Measurements from ENCODE around the gene HJURP. TPM values are rescaled to one million over a fixed set of nuclear protein-coding genes. Genes with fewer than 3 reads are reported as not detected.

Gene HJURP
- total RNA-seq, 1 donor from 2014 or later, result 7.7 TPM

DNA sequence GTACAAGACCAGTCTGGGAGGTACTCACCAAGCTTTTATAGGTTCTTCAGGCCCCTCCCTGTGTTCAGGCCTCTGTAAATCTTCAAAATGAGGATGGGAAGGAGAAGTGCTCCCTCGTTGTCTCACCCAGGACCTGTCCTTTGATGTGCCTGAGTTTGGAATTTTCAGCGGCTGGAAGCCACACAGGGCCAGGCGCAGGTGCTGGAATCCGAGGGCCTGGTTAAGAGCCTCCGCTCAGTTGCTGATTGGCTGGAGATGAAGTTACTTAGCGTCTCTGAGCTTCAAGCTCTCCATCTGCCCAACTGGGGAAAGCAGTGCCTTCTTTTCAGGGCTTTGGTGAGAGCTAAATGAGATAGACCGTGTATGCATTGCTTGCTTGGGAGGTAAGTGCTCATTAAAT lies 30.0 kb downstream of the HJURP start:
- no peaks in the 10 kb centered on the region for H3K36me3 Mint-ChIP-seq (ENCODE audit: unreplicated experiment)

DNA sequence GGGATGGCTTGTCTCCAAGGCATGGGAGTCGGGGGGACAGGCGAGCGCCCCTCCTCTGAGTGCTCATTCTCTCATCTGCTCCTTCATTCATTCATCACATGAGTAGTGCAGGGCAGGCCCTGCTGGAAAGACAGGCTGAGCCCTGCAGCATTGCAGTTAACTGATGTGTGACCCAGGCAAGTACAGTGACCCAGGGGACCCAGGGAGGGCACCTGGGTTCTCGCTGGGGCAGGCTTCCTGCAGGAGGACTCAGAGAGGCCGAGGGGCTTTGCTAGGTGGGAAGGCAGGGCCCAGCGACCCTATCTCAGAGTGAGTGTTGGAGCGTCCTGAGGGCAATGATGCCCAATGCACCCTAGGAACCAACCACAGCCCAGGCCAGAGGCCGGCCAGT lies 30.6 kb downstream of the HJURP start:
- Mint-ChIP-seq H3K27ac (ENCODE audit: unreplicated experiment) (no peak overlapping the region), H3K4me3 (ENCODE audit: unreplicated experiment) (no peak overlapping the region), H3K9me3 (ENCODE audit: unreplicated experiment) (peaks cover 4% of the 10 kb centered on the region), H3K36me3 (ENCODE audit: unreplicated experiment) (no peaks in the 10 kb centered on the region), H3K27me3 (ENCODE audit: unreplicated experiment) (peaks cover 6% of the 10 kb centered on the region), H3K4me1 (ENCODE audit: unreplicated experiment) (no peaks in the 10 kb centered on the region)
- DNase-seq (ENCODE audit: extremely low spot score, unreplicated experiment), result no peak
- TF ChIP-seq, protein P1, sequence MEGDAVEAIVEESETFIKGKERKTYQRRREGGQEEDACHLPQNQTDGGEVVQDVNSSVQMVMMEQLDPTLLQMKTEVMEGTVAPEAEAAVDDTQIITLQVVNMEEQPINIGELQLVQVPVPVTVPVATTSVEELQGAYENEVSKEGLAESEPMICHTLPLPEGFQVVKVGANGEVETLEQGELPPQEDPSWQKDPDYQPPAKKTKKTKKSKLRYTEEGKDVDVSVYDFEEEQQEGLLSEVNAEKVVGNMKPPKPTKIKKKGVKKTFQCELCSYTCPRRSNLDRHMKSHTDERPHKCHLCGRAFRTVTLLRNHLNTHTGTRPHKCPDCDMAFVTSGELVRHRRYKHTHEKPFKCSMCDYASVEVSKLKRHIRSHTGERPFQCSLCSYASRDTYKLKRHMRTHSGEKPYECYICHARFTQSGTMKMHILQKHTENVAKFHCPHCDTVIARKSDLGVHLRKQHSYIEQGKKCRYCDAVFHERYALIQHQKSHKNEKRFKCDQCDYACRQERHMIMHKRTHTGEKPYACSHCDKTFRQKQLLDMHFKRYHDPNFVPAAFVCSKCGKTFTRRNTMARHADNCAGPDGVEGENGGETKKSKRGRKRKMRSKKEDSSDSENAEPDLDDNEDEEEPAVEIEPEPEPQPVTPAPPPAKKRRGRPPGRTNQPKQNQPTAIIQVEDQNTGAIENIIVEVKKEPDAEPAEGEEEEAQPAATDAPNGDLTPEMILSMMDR (IDR thresholded peaks at IDR 0.05), result no peak

More for the DNA sequence above, 30.0 kb downstream of the HJURP start:
- no peak overlapping the region for H3K27ac Mint-ChIP-seq (ENCODE audit: unreplicated experiment)
- H3K27me3 Mint-ChIP-seq (ENCODE audit: unreplicated experiment), result peaks cover 6% of the 10 kb centered on the region
- peaks cover 4% of the 10 kb centered on the region for H3K9me3 Mint-ChIP-seq (ENCODE audit: unreplicated experiment)
- DNase-seq (ENCODE audit: extremely low spot score, unreplicated experiment), result no peak
- no peaks in the 10 kb centered on the region for H3K4me1 Mint-ChIP-seq (ENCODE audit: unreplicated experiment)
- TF ChIP-seq, protein P1 (IDR thresholded peaks at IDR 0.05), result no peak
- no peak overlapping the region for H3K4me3 Mint-ChIP-seq (ENCODE audit: unreplicated experiment)

DNA sequence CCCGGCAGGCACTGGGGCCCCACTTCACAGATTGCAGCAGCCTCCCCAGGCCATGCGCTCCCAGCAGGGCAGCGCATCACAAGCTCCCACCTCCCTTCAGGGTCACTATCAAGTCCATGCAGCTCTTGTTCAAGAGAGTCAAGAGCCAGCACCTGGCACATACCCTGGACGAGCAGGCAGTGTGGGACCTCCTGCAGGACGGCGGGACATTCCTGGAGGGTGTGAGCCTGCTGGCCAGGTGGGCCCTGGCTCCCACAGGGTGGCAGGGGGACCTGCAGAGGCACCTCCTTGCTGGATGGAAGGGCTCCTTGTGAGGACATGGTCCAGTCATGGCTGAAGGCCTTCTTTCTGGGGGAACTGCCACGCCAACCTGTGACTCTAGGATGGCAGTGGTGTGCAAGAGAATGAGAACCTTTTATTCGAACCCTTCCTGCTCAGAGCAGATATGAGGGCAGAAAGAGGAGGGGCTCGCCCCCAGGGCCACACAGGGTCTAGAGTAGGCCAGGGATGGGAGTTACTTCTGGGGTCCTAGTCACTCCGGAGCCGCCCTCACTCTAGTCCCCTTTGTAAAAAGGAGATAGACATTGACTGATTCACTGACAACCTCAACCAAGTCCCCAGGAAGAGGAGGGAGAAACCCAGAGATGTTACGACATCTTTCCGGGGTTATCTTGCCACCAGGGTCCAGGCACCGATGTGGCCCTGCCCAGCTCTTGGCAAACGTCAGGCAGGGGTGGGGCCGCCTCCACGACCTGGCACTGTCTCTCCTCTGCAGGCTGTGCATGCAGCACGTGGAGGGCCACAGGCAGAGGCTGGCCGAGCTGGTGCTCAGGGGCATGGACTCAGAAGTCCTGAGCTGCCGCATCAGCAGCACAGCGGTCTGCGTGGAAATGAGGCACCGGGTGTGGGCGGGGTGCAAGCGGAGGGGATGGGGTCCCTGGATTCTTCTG lies 31.3 kb downstream of the HJURP start:
- peak; percentile 75 for DNase-seq (ENCODE audit: extremely low spot score, unreplicated experiment)
- TF ChIP-seq, protein P1 (IDR thresholded peaks at IDR 0.05), result no peak
- peaks cover under 1% of the 10 kb centered on the region for H3K4me1 Mint-ChIP-seq (ENCODE audit: unreplicated experiment)
- H3K9me3 Mint-ChIP-seq (ENCODE audit: unreplicated experiment), result peaks cover 4% of the 10 kb centered on the region
- H3K4me3 Mint-ChIP-seq (ENCODE audit: unreplicated experiment), result no peak overlapping the region
- H3K27me3 Mint-ChIP-seq (ENCODE audit: unreplicated experiment), result peaks cover 6% of the 10 kb centered on the region
- H3K27ac Mint-ChIP-seq (ENCODE audit: unreplicated experiment), result no peak overlapping the region
- no peaks in the 10 kb centered on the region for H3K36me3 Mint-ChIP-seq (ENCODE audit: unreplicated experiment)

DNA sequence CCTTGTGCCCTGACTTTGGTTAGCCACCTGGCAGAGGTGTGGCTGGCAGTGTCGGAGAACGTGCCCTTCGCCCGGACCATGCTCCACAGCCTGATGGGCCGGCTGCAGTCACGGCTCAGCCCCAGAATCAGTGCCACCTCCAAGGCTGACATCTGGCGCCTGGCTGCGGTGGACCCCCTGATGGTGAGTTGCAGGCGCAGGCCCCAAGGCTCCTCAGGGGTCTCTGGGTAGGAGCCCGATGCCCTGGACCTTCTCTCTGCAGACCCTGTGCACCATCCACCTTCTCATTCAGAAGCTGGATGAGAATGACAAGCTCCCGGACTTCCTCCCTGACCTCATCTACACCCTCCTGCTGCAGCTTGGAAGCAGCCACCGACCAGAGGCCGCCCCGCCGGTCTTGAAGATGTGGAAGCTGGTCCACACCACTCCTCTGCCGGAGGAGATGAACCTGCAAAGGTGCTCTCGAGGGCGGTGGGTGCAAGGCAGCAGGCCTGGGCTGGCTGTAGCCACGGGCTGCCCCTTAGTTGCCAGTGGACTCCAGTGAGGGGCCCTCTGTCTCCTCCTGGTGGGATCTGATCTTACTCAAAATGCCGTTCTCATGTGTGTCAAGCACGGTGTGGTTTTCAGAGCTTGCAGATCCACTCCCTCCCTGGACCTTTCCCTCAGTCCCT lies 32.1 kb downstream of the HJURP start:
- Mint-ChIP-seq H3K27me3 (ENCODE audit: unreplicated experiment) (peaks cover 7% of the 10 kb centered on the region), H3K4me1 (ENCODE audit: unreplicated experiment) (peaks cover 6% of the 10 kb centered on the region), H3K9me3 (ENCODE audit: unreplicated experiment) (peaks cover 4% of the 10 kb centered on the region), H3K27ac (ENCODE audit: unreplicated experiment) (no peak overlapping the region), H3K36me3 (ENCODE audit: unreplicated experiment) (no peaks in the 10 kb centered on the region), H3K4me3 (ENCODE audit: unreplicated experiment) (no peak overlapping the region)
- peak; percentile 83 for DNase-seq (ENCODE audit: extremely low spot score, unreplicated experiment)
- TF ChIP-seq, protein P1 (IDR thresholded peaks at IDR 0.05), result no peak

DNA sequence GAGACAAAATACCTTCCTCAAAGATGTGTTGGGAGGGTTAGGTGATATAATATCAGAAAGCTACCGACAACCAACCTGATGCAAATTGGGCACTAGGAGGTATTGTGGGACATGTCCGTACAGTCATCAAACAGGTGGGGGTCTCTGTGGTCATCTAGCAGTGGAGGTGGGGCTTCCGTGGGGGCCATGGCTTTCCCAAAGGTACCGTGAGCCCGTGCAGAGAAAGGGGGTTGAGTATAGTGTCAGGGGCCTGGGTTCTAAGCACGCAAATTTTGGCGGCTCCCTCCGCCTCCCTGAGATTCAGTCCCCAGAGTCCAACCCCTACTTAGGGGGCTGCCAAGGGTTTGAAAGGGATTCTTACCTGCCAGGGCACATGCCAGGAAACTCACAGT lies 32.6 kb downstream of the HJURP start:
- peaks cover 1% of the 10 kb centered on the region for H3K9me3 Mint-ChIP-seq (ENCODE audit: unreplicated experiment)
- H3K27me3 Mint-ChIP-seq (ENCODE audit: unreplicated experiment), result peaks cover 8% of the 10 kb centered on the region
- H3K36me3 Mint-ChIP-seq (ENCODE audit: unreplicated experiment), result no peaks in the 10 kb centered on the region
- TF ChIP-seq, protein P1 (IDR thresholded peaks at IDR 0.05), result no peak
- no peak overlapping the region for H3K27ac Mint-ChIP-seq (ENCODE audit: unreplicated experiment)
- peaks cover 11% of the 10 kb centered on the region for H3K4me1 Mint-ChIP-seq (ENCODE audit: unreplicated experiment)
- peak; percentile 73 for DNase-seq (ENCODE audit: extremely low spot score, unreplicated experiment)
- H3K4me3 Mint-ChIP-seq (ENCODE audit: unreplicated experiment), result no peak overlapping the region

Data from osteocyte (in vitro differentiated cells).